ENCODE results near the gene GGT1.
"Not testable (repeated sequence)": the region's sequence is repeated elsewhere in the genome, so short reads cannot be mapped to it uniquely, and the experiment has no call there.

The GGT1 gene

GRCh38 chr22:24584166-24584790 is 18.7 kb upstream of the GGT1 start:
- ATAC-seq (no peak), DNase-seq (no peak)

GRCh38 chr22:24584871-24585411 is 18.1 kb upstream of the GGT1 start:
- ATAC-seq (no peak), DNase-seq (no peak)

GRCh38 chr22:24585461-24585860 is 17.5 kb upstream of the GGT1 start:
- no peak for DNase-seq
- no peak for ATAC-seq

GRCh38 chr22:24585927-24586546 is 17.0 kb upstream of the GGT1 start:
- ATAC-seq (no peak), DNase-seq (no peak)

- DNase-seq (no peak), ATAC-seq (no peak)
Measured at GRCh38 chr22:24587251-24587650, 15.7 kb upstream of the GGT1 start.

GRCh38 chr22:24587948-24588347 is 15.0 kb upstream of the GGT1 start:
- DNase-seq (no peak), ATAC-seq (no peak)

- no peak for DNase-seq
- ATAC-seq = no peak
Measured at GRCh38 chr22:24588381-24588756, 14.6 kb upstream of the GGT1 start.

GRCh38 chr22:24588757-24589481 is 14.1 kb upstream of the GGT1 start:
- ATAC-seq = no peak
- DNase-seq = no peak

GRCh38 chr22:24589518-24590030 is 13.4 kb upstream of the GGT1 start:
- DNase-seq = no peak
- no peak for ATAC-seq

GRCh38 chr22:24590596-24591173 is 12.3 kb upstream of the GGT1 start:
- DNase-seq (no peak), ATAC-seq (no peak)

GRCh38 chr22:24591286-24591830 is 11.6 kb upstream of the GGT1 start:
- ATAC-seq (no peak), DNase-seq (no peak)

- DNase-seq (peak; percentile 24), ATAC-seq (no peak)
Measured at GRCh38 chr22:24592058-24592850, 10.7 kb upstream of the GGT1 start.

GRCh38 chr22:24592851-24593558 is 10.0 kb upstream of the GGT1 start, which contains the start of gene LRRC75B:
TSS of gene LRRC75B (minus strand) at chr22:24593073. CDS start at chr22:24593039, 34 bp downstream.
- ATAC-seq (peak; percentile 80), DNase-seq (peak; percentile 66)

- ATAC-seq, DNase-seq: not testable (repeated sequence)
Measured at GRCh38 chr22:24593559-24593835, 9.5 kb upstream of the GGT1 start.

- ATAC-seq (no peak), DNase-seq (no peak)
Measured at GRCh38 chr22:24593836-24594568, 9.0 kb upstream of the GGT1 start.

GRCh38 chr22:24594569-24595120 is 8.3 kb upstream of the GGT1 start:
- DNase-seq (no peak), ATAC-seq (no peak)

- ATAC-seq (no peak), DNase-seq (no peak)
Measured at GRCh38 chr22:24595228-24595627, 7.8 kb upstream of the GGT1 start.

GRCh38 chr22:24595863-24596262 is 7.1 kb upstream of the GGT1 start:
- ATAC-seq = no peak
- DNase-seq = no peak

GRCh38 chr22:24597076-24597475 is 5.9 kb upstream of the GGT1 start:
- not testable (repeated sequence) for ATAC-seq, DNase-seq

GRCh38 chr22:24599514-24599913 is 3.5 kb upstream of the GGT1 start:
- ATAC-seq = no peak
- DNase-seq = no peak
